Neuron (in vitro differentiated cells): ENCODE data around the gene PRPSAP1.

Source experiments
- H2AFZ ChIP-seq: one replicate; pipeline ENCODE4 v1.6.1; 2013; ENCODE audit warnings: low read depth, mild to moderate bottlenecking, inconsistent platforms, low read length, moderate library complexity
- H3K27me3 ChIP-seq: one replicate; pipeline ENCODE4 v1.6.1; 2013; ENCODE audit warnings: low read length; ENCODE audit not compliant: insufficient read depth
- H3K36me3 ChIP-seq: one replicate; pipeline ENCODE4 v1.6.1; 2013; ENCODE audit warnings: low read length; ENCODE audit not compliant: insufficient read depth
- H3K4me1 ChIP-seq: one replicate; pipeline ENCODE4 v1.6.1; 2013; ENCODE audit warnings: low read length; ENCODE audit not compliant: insufficient read depth
- H3K4me3 ChIP-seq: 2 replicates; pipeline ENCODE4 v1.5.1; 2013; ENCODE audit warnings: mild to moderate bottlenecking, low read length, moderate library complexity
- H3K9me3 ChIP-seq: one replicate; pipeline ENCODE4 v1.6.1; 2013; ENCODE audit warnings: low read length

The PRPSAP1 gene

GRCh38 chr17:76341301-76341700 lies 12.4 kb downstream of the PRPSAP1 start:
- Histone ChIP-seq H3K27me3 (no peaks in the 10 kb centered on the region), H3K4me1 (no peaks in the 10 kb centered on the region), H3K36me3 (peaks cover 38% of the 10 kb centered on the region), H3K9me3 (no peaks in the 10 kb centered on the region), H3K4me3 (no peak overlapping the region), H2AFZ (no peak overlapping the region)

- Histone ChIP-seq H3K4me3 (no peak overlapping the region), H3K36me3 (peaks cover 16% of the 10 kb centered on the region), H3K4me1 (peaks cover under 1% of the 10 kb centered on the region), H3K27me3 (no peaks in the 10 kb centered on the region), H2AFZ (no peak overlapping the region), H3K9me3 (no peaks in the 10 kb centered on the region)
Observed at GRCh38 chr17:76337413-76337777, 16.3 kb downstream of the PRPSAP1 start.

DNA sequence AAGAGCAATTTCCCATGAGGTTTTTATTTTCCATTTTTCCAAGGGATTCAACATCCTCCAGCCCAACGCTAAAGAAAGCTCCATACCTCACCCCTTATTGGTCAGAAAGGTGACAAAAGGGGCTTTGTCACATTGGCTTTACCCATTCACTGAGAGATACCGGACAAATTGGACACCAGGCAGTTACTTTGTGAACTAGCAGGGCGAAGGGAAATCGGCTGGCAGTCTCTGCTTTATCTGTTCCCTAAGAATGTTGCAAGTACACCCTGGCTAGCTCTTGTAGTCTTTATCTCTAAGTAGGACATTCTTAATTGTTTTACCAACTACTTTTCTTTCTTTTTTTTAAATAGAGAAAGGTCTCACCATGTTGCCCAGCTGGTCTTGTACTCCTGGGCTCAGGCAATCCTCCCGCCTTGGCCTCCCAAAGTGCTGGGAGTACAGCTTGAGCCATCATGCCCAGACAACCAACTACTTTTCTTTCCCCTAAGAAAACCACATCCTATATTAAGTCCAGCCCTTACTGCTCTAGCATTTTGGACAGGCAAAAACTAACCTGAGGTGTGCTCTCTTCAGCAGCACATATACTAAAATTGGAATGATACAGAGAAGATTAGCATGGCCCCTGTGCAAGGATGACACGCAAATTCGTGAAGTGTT lies 16.8 kb downstream of the PRPSAP1 start:
- Histone ChIP-seq H3K4me1 (peaks cover 6% of the 10 kb centered on the region), H3K36me3 (peaks cover 12% of the 10 kb centered on the region), H2AFZ (no peak overlapping the region), H3K4me3 (no peak overlapping the region), H3K9me3 (no peaks in the 10 kb centered on the region), H3K27me3 (no peaks in the 10 kb centered on the region)

DNA sequence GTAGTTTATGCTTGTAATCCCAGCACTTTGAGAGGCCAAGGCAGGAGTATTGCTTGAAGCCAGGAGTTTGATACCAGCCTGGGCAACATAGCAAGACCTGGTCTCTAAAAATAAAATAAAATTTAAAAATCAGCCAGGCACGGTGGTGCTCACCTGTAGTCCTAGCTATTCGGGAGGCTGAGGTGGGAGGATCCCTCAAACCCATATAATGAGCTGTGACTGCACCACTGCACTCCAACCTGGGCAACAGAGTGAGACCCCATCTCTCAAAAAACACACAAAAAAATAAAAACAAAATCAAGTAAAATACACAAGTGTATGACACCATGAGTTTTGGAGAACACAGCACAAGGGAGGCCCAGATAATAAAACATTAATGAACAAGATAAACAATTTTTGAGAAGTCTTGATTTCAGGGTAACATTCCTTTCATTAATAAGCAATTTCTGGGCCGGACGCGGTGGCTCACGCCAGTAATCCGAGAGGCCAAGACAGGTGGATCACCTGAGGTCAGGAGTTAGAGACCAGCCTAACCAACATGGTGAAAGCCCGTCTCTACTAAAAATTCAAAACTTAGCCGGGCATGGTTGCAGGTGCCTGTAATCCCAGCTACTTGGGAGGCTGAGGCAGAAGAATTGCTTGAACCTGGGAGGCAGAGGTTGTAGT lies 17.9 kb downstream of the PRPSAP1 start:
- no peaks in the 10 kb centered on the region for H3K27me3 ChIP-seq
- no peaks in the 10 kb centered on the region for H3K9me3 ChIP-seq
- H3K4me1 ChIP-seq, result peaks cover 7% of the 10 kb centered on the region
- H3K36me3 ChIP-seq, result peaks cover 13% of the 10 kb centered on the region
- H2AFZ ChIP-seq, result no peak overlapping the region
- H3K4me3 ChIP-seq, result no peak overlapping the region

DNA sequence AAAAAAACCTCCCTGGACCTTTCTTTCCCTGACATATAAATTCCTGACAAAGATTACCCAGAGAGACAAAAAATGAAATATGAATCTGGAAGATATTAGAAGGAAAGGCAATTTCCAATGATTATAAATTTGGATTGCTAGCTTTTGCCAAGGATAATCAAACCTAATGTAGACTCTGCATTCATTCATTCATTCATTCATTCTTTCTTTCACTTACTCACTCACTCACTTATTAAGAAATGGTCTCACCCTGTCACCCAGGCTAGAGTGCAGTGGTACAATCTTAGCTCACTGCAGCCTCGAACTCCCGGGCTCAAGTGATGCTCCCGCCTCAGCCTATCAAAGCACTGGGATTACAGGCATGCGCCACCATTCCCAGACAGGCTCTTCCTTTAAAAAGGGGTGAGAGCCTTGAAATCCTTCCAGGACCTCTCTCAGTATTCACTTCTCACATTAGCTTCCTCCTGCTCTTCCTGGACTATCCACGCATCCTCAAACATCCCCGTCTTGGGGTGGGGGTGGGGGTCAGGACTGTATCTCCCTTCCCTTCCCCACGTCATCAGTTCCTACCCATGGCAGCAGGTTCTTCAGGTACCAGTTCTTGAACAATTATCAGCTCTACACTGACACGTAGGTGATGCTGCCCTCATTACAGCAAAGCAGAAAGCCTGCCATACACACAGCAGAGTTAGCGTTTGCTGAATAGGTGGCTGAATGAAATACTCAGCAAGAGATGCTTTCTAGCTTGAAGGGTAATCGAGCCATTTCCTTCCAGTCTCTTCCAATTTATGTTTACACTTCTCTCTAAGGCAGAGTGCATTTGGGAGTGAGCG lies 19.8 kb downstream of the PRPSAP1 start:
- H3K4me1 ChIP-seq, result peaks cover 7% of the 10 kb centered on the region
- H3K27me3 ChIP-seq, result no peaks in the 10 kb centered on the region

GRCh38 chr17:76331083-76331482 lies 22.6 kb downstream of the PRPSAP1 start:
- peaks cover 7% of the 10 kb centered on the region for H3K4me1 ChIP-seq
- no peak overlapping the region for H3K4me3 ChIP-seq
- H2AFZ ChIP-seq, result no peak overlapping the region
- no peaks in the 10 kb centered on the region for H3K9me3 ChIP-seq
- peaks cover 42% of the 10 kb centered on the region for H3K36me3 ChIP-seq
- no peaks in the 10 kb centered on the region for H3K27me3 ChIP-seq

More for the DNA sequence above, 19.8 kb downstream of the PRPSAP1 start:
- no peak overlapping the region for H2AFZ ChIP-seq
- H3K4me3 ChIP-seq, result no peak overlapping the region
- no peaks in the 10 kb centered on the region for H3K9me3 ChIP-seq
- H3K36me3 ChIP-seq, result peaks cover 23% of the 10 kb centered on the region

DNA sequence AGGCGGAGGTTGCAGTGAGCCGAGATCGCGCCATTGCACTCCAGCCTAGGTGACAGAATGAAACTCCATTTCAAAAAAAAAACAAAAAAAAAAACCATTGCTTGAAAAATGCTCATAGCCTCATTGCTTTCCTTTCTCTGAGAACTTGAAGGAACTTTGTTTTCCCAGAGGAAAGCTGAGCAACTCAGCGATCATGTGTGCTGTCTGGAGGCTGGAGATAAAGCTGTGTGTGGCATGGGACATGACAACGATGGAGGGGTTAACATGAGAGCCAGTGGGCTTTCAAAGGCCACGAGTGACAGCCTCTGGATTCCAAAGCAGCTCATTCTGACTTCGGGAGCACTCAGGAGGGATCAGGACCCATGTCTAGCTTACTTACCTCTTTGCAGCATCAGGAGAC lies 24.1 kb downstream of the PRPSAP1 start:
- H3K4me3 ChIP-seq, result no peak overlapping the region
- H3K36me3 ChIP-seq, result peaks cover 45% of the 10 kb centered on the region
- no peaks in the 10 kb centered on the region for H3K27me3 ChIP-seq
- no peaks in the 10 kb centered on the region for H3K9me3 ChIP-seq
- no peak overlapping the region for H2AFZ ChIP-seq
- H3K4me1 ChIP-seq, result peaks cover 7% of the 10 kb centered on the region

GRCh38 chr17:76327696-76328095 lies 26.0 kb downstream of the PRPSAP1 start:
- H3K4me3 ChIP-seq, result no peak overlapping the region
- H2AFZ ChIP-seq, result no peak overlapping the region
- H3K9me3 ChIP-seq, result no peaks in the 10 kb centered on the region
- peaks cover 7% of the 10 kb centered on the region for H3K4me1 ChIP-seq
- H3K27me3 ChIP-seq, result no peaks in the 10 kb centered on the region
- H3K36me3 ChIP-seq, result peaks cover 49% of the 10 kb centered on the region

DNA sequence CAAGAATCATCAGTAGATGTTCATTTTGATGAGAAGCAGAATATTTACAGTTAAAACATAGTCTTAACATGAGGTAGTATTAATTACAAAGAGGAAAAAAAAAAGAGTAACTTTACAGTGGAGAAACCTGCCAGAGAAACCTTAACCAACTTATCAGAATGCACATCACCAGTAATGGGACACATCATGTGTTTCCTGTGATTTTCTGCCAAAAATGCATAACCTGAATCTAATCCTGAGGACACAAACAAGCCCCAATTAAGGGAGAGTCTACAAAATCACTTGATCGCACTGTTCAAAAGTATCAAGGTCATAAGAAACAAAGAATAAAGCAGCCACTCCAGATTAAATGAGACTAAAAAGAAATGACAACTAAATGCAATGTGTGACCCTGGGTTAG lies 27.4 kb downstream of the PRPSAP1 start:
- Histone ChIP-seq H3K27me3 (no peaks in the 10 kb centered on the region), H3K9me3 (no peaks in the 10 kb centered on the region), H2AFZ (no peak overlapping the region), H3K4me3 (no peak overlapping the region), H3K4me1 (no peaks in the 10 kb centered on the region), H3K36me3 (peaks cover 51% of the 10 kb centered on the region)

GRCh38 chr17:76318586-76318985 lies 35.1 kb downstream of the PRPSAP1 start:
- Histone ChIP-seq H2AFZ (no peak overlapping the region), H3K4me3 (no peak overlapping the region), H3K9me3 (no peaks in the 10 kb centered on the region), H3K4me1 (no peaks in the 10 kb centered on the region), H3K27me3 (no peaks in the 10 kb centered on the region), H3K36me3 (peaks cover 37% of the 10 kb centered on the region)

- Histone ChIP-seq H3K27me3 (no peaks in the 10 kb centered on the region), H2AFZ (no peak overlapping the region), H3K4me3 (no peak overlapping the region), H3K36me3 (peaks cover 45% of the 10 kb centered on the region), H3K9me3 (no peaks in the 10 kb centered on the region), H3K4me1 (no peaks in the 10 kb centered on the region)
Observed at GRCh38 chr17:76317535-76317934, 36.2 kb downstream of the PRPSAP1 start.

DNA sequence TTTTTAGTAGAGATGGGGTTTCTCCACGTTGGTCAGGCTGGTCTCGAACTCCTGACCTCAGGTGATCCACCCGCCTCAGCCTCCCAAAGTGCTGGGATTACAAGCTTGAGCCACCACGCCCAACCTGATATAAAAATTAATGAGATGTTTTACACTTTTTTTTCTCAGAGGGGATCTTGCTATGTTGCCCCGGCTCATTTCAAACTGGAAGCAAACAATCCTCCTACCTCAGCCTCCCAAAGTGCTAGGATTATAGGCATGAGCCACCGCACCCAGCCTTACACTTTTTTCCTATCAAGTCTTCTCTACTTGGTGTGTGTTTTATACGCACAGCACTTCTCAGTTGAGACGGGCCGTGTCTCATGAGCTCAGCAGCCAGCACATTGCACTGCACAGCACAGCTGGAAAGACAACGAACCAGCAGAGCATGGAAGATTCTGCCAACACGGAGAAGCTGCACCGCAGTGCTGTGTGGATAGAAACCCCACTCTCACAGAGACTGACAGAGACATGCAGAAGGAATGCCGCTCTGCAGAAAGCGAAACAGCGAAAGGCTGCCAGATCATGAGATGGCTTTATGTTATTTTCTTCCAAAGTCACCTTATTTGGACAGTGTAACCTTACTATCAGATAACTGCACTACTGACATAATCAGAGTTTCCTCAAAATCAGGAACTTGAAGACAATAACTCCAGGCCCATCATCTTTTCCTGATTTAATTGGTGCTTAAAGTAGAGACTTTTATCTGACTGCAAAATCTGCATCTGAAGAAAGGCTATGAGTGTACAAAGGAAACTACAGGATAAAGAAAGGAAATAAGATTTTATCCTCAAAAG lies 39.1 kb downstream of the PRPSAP1 start:
- H3K4me3 ChIP-seq, result no peak overlapping the region
- no peak overlapping the region for H2AFZ ChIP-seq
- H3K27me3 ChIP-seq, result no peaks in the 10 kb centered on the region
- no peaks in the 10 kb centered on the region for H3K9me3 ChIP-seq
- H3K4me1 ChIP-seq, result no peaks in the 10 kb centered on the region
- H3K36me3 ChIP-seq, result peaks cover 53% of the 10 kb centered on the region
